K562 (cell line): ENCODE measurements around the gene SVBP. TPM values are rescaled to one million over a fixed set of nuclear protein-coding genes. Genes with fewer than 3 reads are reported as not detected.

ENCODE experiments used
- ARID4B ChIP-seq: sonication (generic); formaldehyde crosslinking; IDR thresholded peaks from 2 replicates; pipeline ENCODE4 v1.8.0; 2022; ENCODE audit warnings: mild to moderate bottlenecking, missing genetic modification reagents
- CREB3L1 ChIP-seq: fragments of 450-650 bp; IDR thresholded peaks from 2 replicates; pipeline ENCODE4 v1.6.1; 2014; ENCODE audit warnings: low read depth, mild to moderate bottlenecking, moderate library complexity, borderline replicate concordance
- CXXC5 ChIP-seq: fragments of 250-450 bp; sonication (Bioruptor Pico); IDR thresholded peaks from 2 replicates; pipeline ENCODE4 v1.8.0; 2022; ENCODE audit warnings: inconsistent platforms, mild to moderate bottlenecking, moderate library complexity
- HDAC2 ChIP-seq: fragments of 450-650 bp; IDR thresholded peaks from 2 replicates; pipeline ENCODE4 v1.6.1; 2016; ENCODE audit warnings: mild to moderate bottlenecking
- MCM7 ChIP-seq, 2 experiments: fragments of 450-650 bp; IDR thresholded peaks; 2 replicates each; pipeline ENCODE4 v1.6.1; 2016 to 2018
- MIER1 ChIP-seq: fragments of 450-650 bp; IDR thresholded peaks from 2 replicates; pipeline ENCODE4 v1.6.1; 2016; ENCODE audit warnings: antibody characterized with exemption, mild to moderate bottlenecking, low read depth
- MITF ChIP-seq: IDR thresholded peaks from 2 replicates; pipeline ENCODE4 v1.6.1; 2014; ENCODE audit warnings: antibody characterized with exemption
- NCOR1 ChIP-seq: fragments of 450-650 bp; IDR thresholded peaks from 2 replicates; pipeline ENCODE4 v1.6.1; 2016; ENCODE audit warnings: mild to moderate bottlenecking, moderate library complexity
- NFATC3 ChIP-seq: fragments of 450-650 bp; IDR thresholded peaks from 2 replicates; pipeline ENCODE4 v1.6.1; 2017; ENCODE audit warnings: mild to moderate bottlenecking
- NKRF ChIP-seq: fragments of 450-650 bp; IDR thresholded peaks from 2 replicates; pipeline ENCODE4 v1.6.1; 2016; ENCODE audit warnings: borderline replicate concordance
- RAD21 ChIP-seq, 2 experiments: fragments of 250-450 bp in 1 of 2; fragments of 450-650 bp in 1 of 2; sonication (Bioruptor Pico) in 1 of 2; formaldehyde crosslinking in 1 of 2; IDR thresholded peaks in 1 of 2; conservative IDR thresholded peaks in 1 of 2; 2 replicates each; pipeline versions ENCODE4 v1.4.0 to v1.8.0; 2020 to 2022; ENCODE audit warnings: mild to moderate bottlenecking in 2 of 2, moderate library complexity in 1 of 2
- SAFB2 ChIP-seq: fragments of 200-400 bp; formaldehyde crosslinking; IDR thresholded peaks from 2 replicates; pipeline ENCODE4 v1.6.1; 2018; ENCODE audit warnings: borderline replicate concordance, low read length, low read depth, moderate library complexity; ENCODE audit not compliant: severe bottlenecking
- SAP30 ChIP-seq: fragments of 200-600 bp; sonication (generic); IDR thresholded peaks from 2 replicates; pipeline ENCODE4 v1.6.1; 2012; ENCODE audit warnings: borderline replicate concordance, low read depth, mild to moderate bottlenecking, moderate library complexity, low read length, control low read depth, inconsistent platforms; ENCODE audit not compliant: insufficient read depth, poor library complexity, severe bottlenecking
- YY1 ChIP-seq, 3 experiments: IDR thresholded peaks; 2 replicates each; pipeline ENCODE4 v1.6.1; 2011; ENCODE audit warnings: low read length in 2 of 3, mild to moderate bottlenecking in 2 of 3, moderate library complexity in 2 of 3, borderline replicate concordance in 1 of 3, control low read depth in 1 of 3, low read depth in 1 of 3; ENCODE audit not compliant: insufficient read depth in 3 of 3, insufficient replicate concordance in 2 of 3, control insufficient read depth in 1 of 3, insufficient read length in 1 of 3; ENCODE audit errors: extremely low read depth in 1 of 3
- ZNF778 ChIP-seq: fragments of 450-650 bp; formaldehyde crosslinking; IDR thresholded peaks from 2 replicates; pipeline ENCODE4 v1.4.0; 2020; ENCODE audit warnings: mild to moderate bottlenecking, moderate library complexity
- polyA plus RNA-seq, 8 experiments: library from polyadenylated mRNA; depleted of rRNA in 4 of 8; stranded (reverse) in 5 of 8; unstranded in 3 of 8; fragments of >200 nt; fragmentation: Nextera tagmentation in 2 of 8; fragmentation: Illumina TruSeq in 1 of 8; extraction: Ambion mirVana in 2 of 8; extraction: Trizol in 1 of 8; gene quantifications; 2 replicates each; pipeline versions ENCODE4 v1.2.1 to v1.2.3, GENCODE V29; 2011 to 2014; ENCODE audit warnings: inconsistent platforms in 1 of 8, missing spikeins in 1 of 8
- total RNA-seq, 7 experiments: library from RNA; depleted of rRNA in 6 of 7; stranded (reverse); fragments of >200 nt in 6 of 7; fragmentation: Illumina TruSeq in 2 of 7; extraction: Trizol in 2 of 7; gene quantifications; 2 replicates each; pipeline versions ENCODE4 v1.2.1 to v1.2.3, GENCODE V29; 2011 to 2021; ENCODE audit warnings: low replicate concordance in 1 of 7

Gene SVBP
- total and polyA plus RNA-seq, 9 of the 15 experiments (the other 6 are each of a cell fraction or from before 2014, with no cell fraction given), result 31.7 to 49.7 (median 40.0) TPM

GRCh38 chr1:42766741-42767509, 50.3 kb downstream of the SVBP start, which contains the start of the genes C1orf50 and P3H1 (continued):
- peak; percentile 80 for TF ChIP-seq SAP30
- TF ChIP-seq MCM7 (IDR thresholded peaks at IDR 0.05), result no peak
- TF ChIP-seq NFATC3, result no peak
- TF ChIP-seq NCOR1, result no peak
- TF ChIP-seq NKRF, result 0 out of 2 replicates have a peak, but pooled peaks have one; percentile 48
- TF ChIP-seq ZNF778 (CRISPR knock-in tag), result no peak
- peak; percentile 86 for TF ChIP-seq ARID4B (CRISPR knock-in tag)
- no peak for TF ChIP-seq MIER1
- no peak for TF ChIP-seq RAD21 (CRISPR knock-in tag; conservative IDR thresholded peaks at IDR 0.05 in 1 of 2, IDR thresholded peaks at IDR 0.05 in 1 of 2)
- TF ChIP-seq CXXC5 (CRISPR knock-in tag), result peak; percentile 68
- peak; percentile 49 to 84 (median 74) for TF ChIP-seq YY1 (IDR thresholded peaks at IDR 0.05; ENCODE audit: borderline replicate concordance in 1 of 3, control insufficient read depth in 1 of 3, extremely low read depth in 1 of 3, insufficient read depth in 3 of 3, insufficient read length in 1 of 3, insufficient replicate concordance in 2 of 3, low read depth in 1 of 3, low read length in 2 of 3)
- TF ChIP-seq CREB3L1, result no peak
- no peak for TF ChIP-seq SAFB2
- no peak for TF ChIP-seq HDAC2
- TF ChIP-seq MITF, result 0 out of 2 replicates have a peak, but pooled peaks have one; percentile 4
